HG03039 (cell line): Measurements from ENCODE around the gene SPOUT1.
A peak's percentile ranks its signal among the peaks of the same experiment; 100 is the strongest.
"Not testable (repeated sequence)": the region's sequence is repeated elsewhere in the genome, so short reads cannot be mapped to it uniquely, and the experiment has no call there.

Experiments used
- ATAC-seq: cut with Tn5 transposase; IDR thresholded peaks from one replicate; pipeline ENCODE4 v1.9.1; 2021; ENCODE audit warnings: mild to moderate bottlenecking, moderate library complexity; ENCODE audit not compliant: unreplicated experiment

SPOUT1 gene, protein sequence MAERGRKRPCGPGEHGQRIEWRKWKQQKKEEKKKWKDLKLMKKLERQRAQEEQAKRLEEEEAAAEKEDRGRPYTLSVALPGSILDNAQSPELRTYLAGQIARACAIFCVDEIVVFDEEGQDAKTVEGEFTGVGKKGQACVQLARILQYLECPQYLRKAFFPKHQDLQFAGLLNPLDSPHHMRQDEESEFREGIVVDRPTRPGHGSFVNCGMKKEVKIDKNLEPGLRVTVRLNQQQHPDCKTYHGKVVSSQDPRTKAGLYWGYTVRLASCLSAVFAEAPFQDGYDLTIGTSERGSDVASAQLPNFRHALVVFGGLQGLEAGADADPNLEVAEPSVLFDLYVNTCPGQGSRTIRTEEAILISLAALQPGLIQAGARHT

DNA sequence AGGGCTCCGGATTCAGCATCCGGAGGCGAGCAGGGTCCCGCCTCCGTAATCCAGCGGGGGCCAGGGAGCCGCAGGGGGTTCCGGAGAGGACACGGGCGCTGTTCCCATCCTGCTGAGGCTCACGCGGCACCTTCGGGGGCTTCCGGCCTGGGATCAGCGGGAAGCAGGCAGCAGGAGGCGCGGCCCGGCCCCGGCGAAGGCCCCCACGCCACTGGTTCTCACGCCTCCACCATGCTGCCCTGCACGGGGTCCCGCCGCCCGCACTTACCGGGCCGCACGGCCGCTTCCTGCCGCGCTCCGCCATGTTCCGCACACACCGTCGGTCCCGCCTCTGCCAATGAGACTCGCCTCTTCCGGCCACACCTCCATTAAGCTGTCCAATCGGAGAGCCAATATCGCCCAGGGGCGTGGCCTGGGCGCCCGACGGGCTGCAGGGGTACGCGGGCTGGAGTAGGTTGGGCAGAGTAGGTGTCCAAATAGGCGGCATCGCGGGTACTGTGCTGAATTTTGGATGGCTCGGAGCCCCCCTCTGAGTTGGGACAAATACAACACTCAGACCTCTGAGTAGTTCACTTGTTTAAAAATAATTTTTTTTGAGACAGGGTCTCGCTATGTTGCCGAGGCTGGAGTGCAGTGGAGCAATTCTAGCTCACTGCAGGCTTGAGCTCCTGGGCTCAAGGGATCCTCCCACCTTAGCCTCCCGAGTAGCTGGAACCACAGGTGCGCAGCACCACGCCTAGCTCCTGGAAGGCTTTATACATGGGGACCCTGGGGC lies at the start of gene SPOUT1:
Gene SPOUT1, minus strand, starts transcription at position 318 of the 775 bp plus-strand sequence. Its CDS starts 14 bp downstream, at position 304.
- ATAC-seq: peak; percentile 91

GRCh38 chr9:128877852-128878251 lies 48.3 kb upstream of the SPOUT1 start:
- no peak for ATAC-seq

- ATAC-seq: not testable (repeated sequence)
These were observed 41.3 kb upstream of the SPOUT1 start for GRCh38 chr9:128870941-128871265.

DNA sequence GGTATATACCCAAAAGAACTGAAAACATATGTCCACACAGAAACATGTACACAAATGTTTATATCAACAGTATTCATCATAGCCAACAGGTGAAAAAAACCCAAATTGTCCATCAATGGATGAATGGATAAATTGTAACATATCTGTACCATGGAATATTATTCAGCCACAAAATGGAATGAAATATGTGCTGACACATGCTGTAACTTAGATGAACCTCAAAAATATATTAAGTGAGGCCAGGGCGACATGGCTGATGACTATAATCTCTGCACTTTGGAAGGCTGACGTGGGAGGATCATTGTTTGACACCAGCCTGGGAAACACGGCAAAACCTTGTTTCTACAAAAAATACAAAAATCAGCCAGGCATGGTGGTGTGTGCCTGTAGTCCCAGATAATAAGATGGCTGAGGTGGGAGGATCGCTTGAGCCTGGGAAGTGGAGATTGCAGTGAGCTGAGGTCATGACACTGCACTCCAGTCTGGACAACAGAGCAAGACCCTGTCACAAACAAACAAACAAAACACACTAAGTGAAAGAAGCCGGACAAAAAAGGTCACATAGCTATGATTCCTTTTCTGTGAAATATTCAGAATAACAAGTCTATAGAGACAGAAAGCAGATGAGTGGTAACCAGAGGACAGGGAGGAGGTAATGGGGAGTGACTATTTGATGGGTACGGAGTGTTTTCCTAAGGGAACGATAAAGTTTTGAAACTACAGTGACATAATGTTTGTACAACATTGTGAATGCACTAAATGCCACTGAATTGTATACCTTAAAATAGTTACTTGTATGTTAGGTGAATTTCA lies 40.7 kb upstream of the SPOUT1 start:
- no peak for ATAC-seq

DNA sequence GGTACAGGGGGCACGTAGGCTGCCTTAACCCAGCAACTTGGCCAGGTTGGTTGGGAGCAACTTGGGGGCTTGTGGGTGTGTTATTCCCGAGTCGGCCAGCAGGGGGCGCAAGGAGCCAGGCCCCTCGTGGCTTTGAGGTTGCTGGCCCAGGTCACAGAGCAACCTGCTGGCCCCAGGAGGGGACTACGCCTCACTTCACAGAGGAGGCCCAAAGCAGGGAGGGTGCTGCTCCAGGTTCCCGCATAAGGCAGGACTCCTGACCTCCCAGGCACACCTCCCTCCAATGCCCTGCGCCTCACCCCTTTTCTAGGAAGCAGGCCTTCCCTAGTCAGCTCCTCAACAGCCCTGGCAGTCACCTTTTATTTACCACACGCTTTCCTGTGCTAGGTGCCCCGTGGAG lies 34.1 kb upstream of the SPOUT1 start:
- ATAC-seq: no peak

DNA sequence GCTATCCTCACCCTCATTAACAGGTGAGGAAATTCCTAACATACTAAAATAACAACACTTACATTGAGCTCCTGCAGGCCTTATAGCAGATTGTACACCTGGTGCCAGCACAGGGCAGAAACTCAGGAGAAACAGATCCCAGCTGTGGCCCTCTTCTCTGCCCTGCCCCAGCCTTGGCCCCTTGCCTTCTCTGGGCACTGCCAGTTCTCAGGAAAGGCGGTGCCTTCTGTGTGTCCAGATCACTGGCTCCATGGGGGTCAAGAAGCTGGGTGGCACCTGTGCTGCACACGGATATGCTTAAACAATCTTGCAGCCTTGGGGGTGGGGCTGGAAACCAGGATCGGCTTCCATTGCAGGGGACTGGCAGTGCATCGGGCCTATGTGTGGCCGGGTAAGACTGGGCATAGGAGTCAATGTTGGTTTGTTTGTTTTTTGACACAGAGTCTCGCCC lies 32.8 kb upstream of the SPOUT1 start:
- no peak for ATAC-seq

GRCh38 chr9:128861501-128861900 lies 31.9 kb upstream of the SPOUT1 start:
- ATAC-seq: no peak

- ATAC-seq: no peak
These were observed 31.3 kb upstream of the SPOUT1 start for GRCh38 chr9:128860937-128861336.

DNA sequence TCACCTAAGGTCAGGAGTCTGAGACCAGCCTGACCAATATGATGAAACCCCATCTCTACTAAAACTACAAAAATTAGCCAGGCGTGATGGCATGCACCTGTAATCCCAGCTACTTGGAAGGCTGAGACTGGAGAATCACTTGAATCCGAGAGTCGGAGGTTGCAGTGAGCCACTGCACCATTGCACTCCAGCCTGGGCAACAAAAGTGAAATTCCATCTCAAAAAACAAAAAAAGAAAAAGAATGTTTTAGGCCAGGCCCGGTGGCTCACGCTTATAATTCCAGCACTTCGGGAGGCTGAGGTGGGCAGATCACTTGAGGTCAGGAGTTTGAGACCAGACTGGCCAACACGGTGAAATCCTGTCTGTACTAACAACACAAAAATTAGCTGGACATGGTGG lies 28.9 kb upstream of the SPOUT1 start:
- not testable (repeated sequence) for ATAC-seq

- ATAC-seq: not testable (repeated sequence)
These were observed 24.9 kb upstream of the SPOUT1 start for GRCh38 chr9:128854454-128854853.

GRCh38 chr9:128852646-128853045 lies 23.1 kb upstream of the SPOUT1 start:
- not testable (repeated sequence) for ATAC-seq

- not testable (repeated sequence) for ATAC-seq
These were observed 22.4 kb upstream of the SPOUT1 start for GRCh38 chr9:128851779-128852600.

DNA sequence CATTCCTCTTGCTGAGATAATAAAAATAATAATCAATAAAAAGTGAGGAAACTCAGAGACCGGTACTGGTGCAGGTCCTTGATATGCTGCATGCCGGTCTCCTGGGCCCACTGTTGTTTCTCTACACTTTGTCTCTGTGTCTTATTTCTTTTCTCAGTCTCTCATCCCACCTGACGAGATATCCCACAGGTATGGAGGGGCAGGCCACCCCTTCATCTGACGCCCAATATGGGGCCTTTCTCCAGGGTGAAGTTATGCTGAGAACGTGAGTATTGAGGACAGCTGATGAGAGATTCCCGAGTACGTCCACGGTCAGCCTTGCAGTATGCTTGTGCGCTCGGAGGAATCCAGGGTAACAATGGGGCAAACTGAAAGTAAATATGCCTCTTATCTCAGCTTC lies 21.4 kb upstream of the SPOUT1 start:
- ATAC-seq: not testable (repeated sequence)

- ATAC-seq: no peak
These were observed 18.2 kb upstream of the SPOUT1 start for GRCh38 chr9:128847803-128848202.

GRCh38 chr9:128846680-128847030 lies 17.1 kb upstream of the SPOUT1 start:
- no peak for ATAC-seq

- no peak for ATAC-seq
These were observed 15.8 kb upstream of the SPOUT1 start for GRCh38 chr9:128845186-128845931.

GRCh38 chr9:128843171-128843570 lies 13.6 kb upstream of the SPOUT1 start:
- not testable (repeated sequence) for ATAC-seq

- ATAC-seq: no peak
These were observed 12.3 kb upstream of the SPOUT1 start for GRCh38 chr9:128841694-128842492.

DNA sequence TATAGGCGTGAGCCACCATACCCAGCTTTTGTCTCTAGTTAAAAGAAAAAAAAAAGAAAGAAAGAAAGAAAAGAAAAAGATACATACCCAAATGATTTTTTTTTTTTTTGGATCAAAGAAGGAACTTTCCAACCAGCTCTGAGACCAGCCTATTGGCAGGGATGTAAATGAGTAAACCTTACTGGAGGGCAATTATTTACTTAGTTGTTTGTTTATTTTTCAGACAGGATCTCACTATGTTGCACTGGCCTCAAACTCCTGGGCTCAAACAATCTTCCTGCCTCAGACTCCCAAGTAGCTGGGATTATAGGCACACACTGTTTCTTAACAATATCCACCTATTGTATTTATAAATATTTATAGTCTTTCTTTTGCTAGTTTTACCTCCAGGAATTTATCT lies 10.9 kb upstream of the SPOUT1 start:
- ATAC-seq: no peak
